HG03575 (cell line): ENCODE results near the gene ATG5.

Experiments used
- ATAC-seq: cut with Tn5 transposase; IDR thresholded peaks from one replicate; pipeline ENCODE4 v1.9.1; 2021; ENCODE audit not compliant: unreplicated experiment, insufficient number of reproducible peaks, low FRiP score; ENCODE audit errors: extremely low read depth

The ATG5 gene

GRCh38 chr6:106316375-106316766 is 9.2 kb downstream of the ATG5 start:
- no peak for ATAC-seq

- ATAC-seq = no peak
These were observed 9.7 kb downstream of the ATG5 start for GRCh38 chr6:106315765-106316374.

GRCh38 chr6:106309766-106310373 is 15.7 kb downstream of the ATG5 start:
- no peak for ATAC-seq

GRCh38 chr6:106308985-106309384 is 16.6 kb downstream of the ATG5 start:
- ATAC-seq = no peak

GRCh38 chr6:106305740-106306139 is 19.8 kb downstream of the ATG5 start:
- ATAC-seq = no peak

- no peak for ATAC-seq
These were observed 24.6 kb downstream of the ATG5 start for GRCh38 chr6:106300944-106301343.

- no peak for ATAC-seq
These were observed 25.4 kb downstream of the ATG5 start for GRCh38 chr6:106300020-106300780.

GRCh38 chr6:106293116-106293515 is 32.4 kb downstream of the ATG5 start:
- no peak for ATAC-seq

- no peak for ATAC-seq
These were observed 34.6 kb downstream of the ATG5 start for GRCh38 chr6:106290954-106291353.

GRCh38 chr6:106290032-106290431 is 35.5 kb downstream of the ATG5 start:
- no peak for ATAC-seq

GRCh38 chr6:106287215-106287614 is 38.3 kb downstream of the ATG5 start:
- no peak for ATAC-seq

GRCh38 chr6:106286746-106287145 is 38.8 kb downstream of the ATG5 start:
- no peak for ATAC-seq

- no peak for ATAC-seq
These were observed 42.1 kb downstream of the ATG5 start for GRCh38 chr6:106283481-106283880.

GRCh38 chr6:106281661-106282060 is 43.9 kb downstream of the ATG5 start:
- ATAC-seq = no peak

GRCh38 chr6:106281088-106281487 is 44.5 kb downstream of the ATG5 start:
- ATAC-seq = no peak

- no peak for ATAC-seq
These were observed 46.4 kb downstream of the ATG5 start for GRCh38 chr6:106279179-106279578.

GRCh38 chr6:106275692-106276091 is 49.9 kb downstream of the ATG5 start:
- ATAC-seq = no peak

GRCh38 chr6:106273087-106273486 is 52.5 kb downstream of the ATG5 start:
- peak; percentile 66 for ATAC-seq

- no peak for ATAC-seq
These were observed 53.3 kb downstream of the ATG5 start for GRCh38 chr6:106272287-106272686.

GRCh38 chr6:106270414-106270813 is 55.1 kb downstream of the ATG5 start:
- no peak for ATAC-seq
